ENCODE measurements around the gene PCNX3. TPM values are rescaled to one million over a fixed set of nuclear protein-coding genes. Genes with fewer than 3 reads are reported as not detected.

The PCNX3 gene
- total RNA-seq, 1 donor from 2014 or later: 50.2 TPM

DNA sequence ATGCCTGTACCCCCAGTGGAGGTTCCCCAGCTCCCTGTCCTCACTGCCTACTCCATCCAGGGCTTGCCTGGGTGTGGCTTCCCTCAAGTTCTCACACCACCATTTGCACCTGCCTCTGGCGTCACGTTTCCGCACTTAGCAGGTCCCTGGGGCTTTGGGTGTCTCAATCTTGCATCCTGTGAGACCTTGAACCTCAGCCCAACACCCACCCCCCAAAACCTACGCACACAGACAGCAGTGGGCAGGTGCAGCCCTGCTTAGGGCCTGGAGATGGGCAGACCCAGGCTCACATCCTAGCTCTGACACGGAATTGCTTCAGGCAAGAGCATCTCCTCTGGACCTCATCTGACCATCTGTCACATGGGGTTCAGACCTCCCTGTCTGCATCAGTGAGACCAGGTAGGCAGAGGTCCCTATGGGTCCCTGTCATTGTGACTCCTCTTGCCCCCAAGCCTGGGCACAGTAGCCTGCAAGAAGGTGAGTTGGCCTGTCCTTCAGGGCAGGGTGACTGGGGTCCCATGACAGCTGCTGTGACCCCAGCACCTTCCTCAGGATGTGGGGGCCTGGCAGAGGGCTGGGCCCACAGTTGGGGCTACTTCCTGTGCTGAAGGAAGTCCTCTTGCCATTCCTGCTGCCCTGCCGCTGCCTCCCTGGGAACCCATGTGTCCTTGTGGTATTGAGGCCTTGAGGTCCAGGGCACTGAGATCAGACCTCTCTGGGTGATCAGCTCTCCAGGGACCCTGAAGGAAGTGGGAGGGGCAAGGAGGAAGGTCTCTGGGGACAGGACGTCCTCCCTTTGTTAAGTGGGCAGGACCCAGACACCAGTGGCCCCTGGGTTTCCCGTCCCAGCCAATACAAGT is 24.3 kb downstream of the PCNX3 start:
- DNase-seq (ENCODE audit: low read depth): no peak

DNA sequence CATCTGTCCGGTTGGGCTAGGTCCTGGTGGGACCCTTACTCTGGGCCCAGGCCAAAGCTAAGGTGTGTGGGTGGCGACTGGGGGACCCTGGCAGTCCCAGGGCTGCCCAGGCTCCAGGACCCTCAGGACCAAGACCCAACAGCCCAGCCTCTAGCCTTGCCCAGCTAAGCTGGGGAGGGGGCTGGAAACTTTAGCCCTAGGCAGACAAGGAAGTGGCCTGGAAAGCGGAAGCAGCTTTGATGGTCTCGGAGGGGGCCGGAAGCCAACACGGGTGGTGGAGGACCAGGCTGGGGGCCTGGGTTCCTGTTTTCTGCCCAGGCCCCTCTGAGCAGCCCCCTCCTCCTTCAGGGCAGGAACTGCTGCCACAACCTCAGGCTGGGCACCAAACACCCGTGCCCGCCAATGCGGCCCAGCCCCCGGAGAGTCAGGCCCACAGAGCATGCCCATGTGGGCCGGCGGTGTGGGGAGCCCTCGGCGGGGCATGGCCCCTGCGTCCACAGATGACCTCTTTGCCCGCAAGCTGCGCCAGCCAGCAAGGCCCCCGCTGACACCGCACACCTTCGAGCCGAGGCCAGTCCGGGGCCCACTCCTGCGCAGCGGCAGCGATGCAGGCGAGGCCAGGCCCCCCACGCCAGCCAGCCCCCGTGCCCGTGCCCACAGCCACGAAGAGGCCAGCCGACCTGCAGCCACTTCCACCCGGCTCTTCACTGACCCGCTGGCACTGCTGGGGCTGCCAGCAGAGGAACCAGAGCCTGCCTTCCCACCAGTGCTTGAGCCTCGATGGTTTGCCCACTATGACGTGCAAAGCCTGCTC is 25.1 kb downstream of the PCNX3 start:
- DNase-seq (ENCODE audit: low read depth): no peak

DNA sequence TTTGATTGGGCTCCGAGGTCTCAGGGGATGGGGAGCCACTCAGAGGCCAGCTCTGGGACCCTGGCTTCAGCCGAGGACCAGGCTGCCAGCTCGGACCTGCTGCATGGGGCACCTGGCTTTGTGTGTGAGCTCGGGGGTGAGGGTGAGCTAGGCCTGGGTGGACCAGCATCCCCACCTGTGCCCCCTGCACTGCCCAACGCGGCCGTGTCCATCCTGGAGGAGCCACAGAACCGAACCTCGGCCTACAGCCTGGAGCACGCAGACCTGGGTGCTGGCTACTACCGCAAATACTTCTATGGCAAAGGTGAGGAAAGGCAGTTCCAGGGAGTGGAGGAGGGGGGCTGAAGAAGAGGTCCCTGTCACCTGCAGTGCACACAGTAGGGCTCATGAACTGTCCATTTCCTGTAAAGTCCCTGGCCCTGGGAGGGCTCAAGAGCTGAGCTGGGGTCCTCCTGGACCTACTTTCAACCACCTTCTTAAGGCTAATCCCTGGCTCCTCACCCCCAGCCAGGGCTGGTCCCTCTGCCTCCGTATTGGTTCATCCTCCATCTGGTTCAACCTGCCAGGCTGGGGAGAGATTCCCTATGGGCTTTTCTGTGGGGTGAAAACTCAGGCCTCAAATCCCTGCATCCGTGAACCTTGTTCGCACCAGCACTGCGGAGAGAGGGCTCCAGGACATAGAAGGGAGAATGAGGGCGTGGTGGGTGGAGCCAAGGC is 25.9 kb downstream of the PCNX3 start:
- no peak for DNase-seq (ENCODE audit: low read depth)

DNA sequence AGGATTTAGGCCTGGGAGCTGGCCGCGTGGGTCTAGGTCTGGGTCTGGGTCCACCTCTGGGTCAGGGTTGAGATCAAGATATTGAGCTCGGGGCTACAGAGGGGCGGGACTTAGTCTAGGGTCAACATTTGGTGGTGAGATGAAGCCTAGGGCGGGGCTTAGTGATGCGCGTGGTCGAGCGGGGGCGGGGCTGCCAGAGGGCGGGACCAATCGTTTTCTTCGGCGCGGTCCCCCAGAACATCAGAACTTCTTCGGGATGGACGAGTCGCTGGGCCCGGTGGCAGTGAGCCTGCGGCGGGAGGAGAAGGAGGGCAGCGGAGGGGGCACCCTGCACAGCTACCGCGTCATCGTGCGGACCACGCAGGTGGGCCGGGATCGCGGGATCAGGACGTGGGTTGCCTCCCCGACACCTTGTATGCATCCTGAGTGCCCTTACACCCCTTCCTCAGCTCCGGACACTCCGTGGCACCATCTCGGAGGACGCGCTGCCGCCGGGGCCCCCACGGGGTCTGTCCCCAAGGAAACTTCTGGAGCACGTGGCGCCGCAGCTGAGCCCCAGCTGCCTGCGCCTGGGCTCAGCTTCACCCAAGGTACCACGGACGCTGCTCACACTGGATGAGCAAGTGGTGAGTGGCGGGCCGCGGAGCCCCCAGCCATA is 26.6 kb downstream of the PCNX3 start:
- no peak for DNase-seq (ENCODE audit: low read depth)

DNA sequence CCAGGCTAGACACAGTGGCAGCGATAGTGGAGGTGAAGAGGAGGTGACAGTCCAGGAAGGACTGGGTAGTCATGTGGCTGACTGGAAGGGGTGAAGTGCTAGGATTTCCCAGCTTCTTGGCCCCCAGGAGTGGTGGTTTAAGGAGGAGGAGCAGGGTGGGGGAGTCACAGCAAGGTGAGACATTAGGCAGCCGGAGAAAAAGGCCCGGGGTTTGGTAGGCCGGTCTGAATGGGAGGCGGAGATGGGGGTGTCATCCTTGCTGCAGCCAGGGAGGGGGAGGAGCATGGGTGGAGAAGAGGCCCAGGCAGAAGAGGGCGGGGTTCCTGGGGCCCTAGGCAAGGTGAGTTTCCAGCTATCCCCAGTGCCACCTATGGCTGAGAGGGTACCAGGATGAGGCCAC is 28.4 kb downstream of the PCNX3 start:
- peak; percentile 25 for DNase-seq (ENCODE audit: low read depth)

DNA sequence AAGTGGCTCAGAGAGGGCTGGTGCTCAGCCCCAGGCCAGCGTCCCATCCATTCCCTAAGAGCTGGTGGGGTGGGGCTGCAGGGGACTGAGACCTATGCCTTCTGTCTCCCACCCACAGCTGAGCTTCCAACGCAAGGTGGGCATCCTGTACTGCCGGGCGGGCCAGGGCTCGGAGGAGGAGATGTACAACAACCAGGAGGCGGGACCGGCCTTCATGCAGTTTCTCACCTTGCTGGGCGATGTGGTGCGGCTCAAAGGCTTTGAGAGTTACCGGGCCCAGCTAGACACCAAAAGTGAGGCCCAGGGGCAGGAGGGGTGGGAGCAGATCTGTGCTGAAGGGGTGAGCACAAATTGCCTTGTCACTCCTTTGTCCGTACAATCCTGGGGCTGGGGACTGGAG is 29.3 kb downstream of the PCNX3 start:
- no peak for DNase-seq (ENCODE audit: low read depth)

DNA sequence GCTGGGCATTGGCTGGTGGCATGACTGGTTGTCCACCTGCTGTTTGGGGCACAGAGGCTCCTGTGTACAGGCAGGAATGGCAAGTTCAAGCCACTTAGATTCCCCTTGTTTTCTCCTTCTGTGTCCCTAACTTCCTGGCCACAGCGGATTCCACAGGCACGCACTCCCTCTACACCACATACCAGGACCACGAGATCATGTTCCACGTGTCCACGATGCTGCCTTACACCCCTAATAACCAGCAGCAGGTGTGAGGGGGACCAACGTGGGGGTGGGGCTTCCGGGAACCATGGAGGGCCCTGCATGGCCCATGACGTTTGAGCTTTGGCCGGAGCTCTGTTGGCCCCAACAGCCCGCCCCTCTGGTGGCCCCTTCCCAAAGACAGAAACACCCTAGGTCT is 30.1 kb downstream of the PCNX3 start:
- peak; percentile 31 for DNase-seq (ENCODE audit: low read depth)

DNA sequence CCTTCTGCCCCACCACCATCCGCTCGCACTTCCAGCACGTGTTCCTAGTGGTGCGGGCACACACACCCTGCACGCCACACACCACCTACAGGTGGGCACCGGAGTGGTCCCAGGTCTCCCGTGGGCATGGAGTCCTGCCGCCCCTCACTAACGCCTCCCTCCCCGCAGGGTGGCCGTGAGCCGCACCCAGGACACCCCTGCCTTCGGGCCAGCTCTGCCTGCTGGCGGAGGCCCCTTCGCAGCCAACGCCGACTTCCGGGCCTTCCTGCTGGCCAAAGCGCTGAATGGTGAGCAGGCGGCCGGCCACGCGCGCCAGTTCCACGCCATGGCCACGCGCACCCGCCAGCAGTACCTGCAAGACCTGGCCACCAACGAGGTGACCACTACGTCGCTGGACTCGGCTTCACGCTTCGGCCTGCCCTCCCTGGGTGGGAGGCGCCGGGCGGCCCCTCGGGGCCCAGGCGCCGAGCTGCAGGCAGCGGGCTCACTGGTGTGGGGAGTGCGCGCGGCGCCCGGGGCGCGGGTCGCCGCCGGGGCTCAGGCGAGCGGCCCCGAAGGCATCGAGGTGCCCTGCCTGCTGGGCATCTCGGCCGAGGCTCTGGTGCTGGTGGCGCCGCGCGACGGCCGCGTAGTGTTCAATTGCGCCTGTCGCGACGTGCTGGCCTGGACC is 30.8 kb downstream of the PCNX3 start:
- DNase-seq (ENCODE audit: low read depth): no peak

DNA sequence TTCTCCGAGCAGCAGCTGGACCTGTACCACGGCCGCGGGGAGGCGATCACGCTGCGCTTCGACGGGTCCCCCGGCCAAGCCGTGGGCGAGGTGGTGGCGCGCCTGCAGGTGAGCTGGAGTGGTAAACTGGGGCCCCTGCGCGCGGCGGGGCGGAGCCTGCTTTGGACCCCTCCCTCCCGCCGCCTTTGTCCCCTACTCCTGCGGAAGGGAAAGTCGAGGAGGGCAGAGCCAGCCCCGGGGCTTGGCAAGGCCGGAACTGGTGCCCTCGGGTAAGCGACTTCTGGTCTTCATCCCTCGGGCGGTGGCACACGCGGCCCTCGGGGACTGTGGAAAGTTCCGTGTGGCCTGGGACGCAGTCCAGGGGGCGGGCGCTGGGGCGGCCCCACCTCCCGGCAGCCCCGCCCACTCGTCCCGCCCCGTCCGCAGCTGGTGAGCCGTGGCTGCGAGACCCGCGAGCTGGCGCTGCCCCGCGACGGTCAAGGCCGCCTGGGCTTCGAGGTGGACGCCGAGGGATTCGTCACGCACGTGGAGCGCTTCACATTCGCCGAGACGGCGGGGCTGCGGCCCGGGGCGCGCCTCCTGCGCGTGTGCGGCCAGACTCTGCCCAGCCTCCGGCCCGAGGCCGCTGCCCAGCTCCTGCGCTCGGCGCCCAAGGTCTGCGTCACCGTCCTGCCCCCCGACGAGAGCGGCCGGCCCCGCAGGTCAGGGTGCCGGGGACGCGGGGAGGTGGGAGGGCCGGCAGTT is 31.6 kb downstream of the PCNX3 start:
- DNase-seq (ENCODE audit: low read depth): no peak

DNA sequence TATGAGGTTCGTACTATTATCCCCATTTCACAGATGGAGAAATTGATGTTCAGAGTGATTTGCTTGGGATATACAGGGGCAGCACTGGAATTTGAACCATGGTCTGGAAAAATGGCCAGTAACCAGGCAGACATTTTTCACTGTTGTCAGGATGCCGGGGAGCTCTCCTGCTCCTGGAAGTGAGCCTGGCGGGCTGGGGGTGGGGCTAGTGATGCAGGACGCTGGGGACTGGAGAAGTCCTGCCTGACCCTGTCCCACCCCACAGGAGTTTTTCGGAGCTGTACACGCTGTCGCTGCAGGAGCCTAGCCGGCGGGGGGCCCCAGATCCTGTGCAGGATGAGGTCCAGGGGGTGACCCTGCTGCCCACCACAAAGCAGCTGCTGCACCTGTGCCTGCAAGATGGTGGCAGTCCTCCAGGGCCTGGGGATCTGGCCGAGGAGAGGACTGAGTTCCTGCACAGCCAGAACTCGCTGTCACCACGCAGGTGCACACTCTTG is 33.5 kb downstream of the PCNX3 start:
- DNase-seq (ENCODE audit: low read depth): no peak

DNA sequence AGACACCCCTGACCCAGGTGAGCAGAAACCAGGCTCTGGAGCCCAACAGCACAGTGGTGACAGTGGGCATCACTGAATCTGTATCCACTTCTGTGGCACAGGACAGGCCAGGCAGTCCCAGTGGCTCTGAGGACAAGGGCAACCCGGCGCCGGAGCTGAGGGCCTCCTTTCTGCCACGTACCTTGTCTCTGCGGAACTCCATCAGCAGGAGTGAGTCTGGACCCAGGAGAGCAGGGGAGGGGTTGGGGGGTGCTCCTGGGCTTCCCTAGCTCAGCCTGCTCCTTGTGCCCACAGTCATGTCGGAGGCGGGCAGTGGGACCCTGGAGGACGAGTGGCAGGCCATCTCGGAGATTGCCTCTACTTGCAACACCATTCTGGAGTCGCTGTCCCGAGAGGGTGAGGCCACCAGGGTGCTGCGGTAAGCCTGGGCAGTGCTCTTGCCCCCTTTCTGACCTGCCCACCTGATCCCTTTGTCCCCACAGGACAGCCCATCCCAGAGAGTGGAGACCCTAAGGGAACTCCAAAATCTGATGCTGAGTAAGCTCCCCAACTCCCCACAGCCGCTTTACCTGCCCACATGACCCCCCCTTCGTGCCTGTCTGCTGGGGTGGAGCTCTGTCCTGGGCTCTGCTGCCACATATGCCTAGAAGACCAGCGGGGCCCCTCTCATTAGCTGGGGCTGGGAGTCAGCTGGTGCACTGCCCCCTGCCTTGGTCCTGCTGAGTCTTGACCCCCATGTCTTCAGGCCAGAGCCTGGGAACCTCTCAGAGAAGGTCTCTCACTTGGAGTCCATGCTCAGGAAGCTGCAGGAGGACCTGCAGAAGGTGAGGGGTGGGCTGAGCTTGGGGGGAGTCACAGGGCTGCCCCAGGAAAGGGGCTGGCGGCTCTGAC is 34.3 kb downstream of the PCNX3 start:
- DNase-seq (ENCODE audit: low read depth): no peak

DNA sequence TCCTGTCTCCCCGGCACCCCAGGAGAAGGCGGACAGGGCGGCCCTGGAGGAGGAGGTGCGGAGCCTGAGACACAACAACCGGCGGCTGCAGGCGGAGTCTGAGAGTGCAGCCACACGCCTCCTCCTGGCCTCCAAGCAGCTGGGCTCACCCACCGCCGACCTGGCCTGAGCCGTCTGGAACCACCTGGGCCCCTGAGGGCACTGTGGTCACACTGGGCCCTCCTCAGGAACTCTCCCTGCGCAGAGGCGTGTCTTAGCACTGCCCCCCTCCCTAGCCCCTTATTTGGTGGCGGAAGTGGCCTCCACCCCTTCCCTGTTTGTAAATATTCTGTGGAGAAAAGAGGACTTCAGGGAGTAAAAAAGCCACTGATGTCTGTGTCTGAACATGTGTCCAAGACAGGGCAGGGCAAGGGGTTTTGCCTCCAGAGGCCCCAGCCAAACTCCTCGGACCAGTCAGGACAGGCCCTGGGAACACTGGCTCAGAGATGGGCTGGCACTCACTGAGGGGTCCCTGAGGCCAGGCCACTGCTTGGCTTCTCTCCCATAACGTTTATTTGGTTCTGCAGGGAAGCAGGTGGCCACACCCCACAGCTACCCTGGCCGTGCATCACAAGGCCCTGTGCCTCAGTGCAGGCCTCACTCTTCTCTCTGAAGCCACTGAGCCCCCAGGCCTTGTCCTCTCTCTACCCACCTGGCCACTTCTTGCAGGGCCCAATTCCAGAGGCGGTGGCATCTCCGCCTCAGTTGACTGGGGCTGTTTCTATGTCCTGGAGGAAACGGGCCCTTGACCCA is 35.2 kb downstream of the PCNX3 start:
- no peak for DNase-seq (ENCODE audit: low read depth)

DNA sequence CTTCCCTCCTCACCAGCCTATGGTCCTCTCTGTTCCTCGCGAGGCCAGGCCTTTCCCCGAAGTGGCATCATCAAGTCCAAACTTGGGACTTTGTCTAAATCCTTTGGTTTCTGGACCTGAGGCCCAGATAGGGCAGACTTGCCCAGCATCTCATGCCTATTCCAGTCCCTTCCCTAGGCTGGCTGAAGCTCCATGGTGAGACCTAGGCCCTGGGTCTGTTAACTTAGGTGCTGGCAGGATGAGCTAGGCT is 35.7 kb downstream of the PCNX3 start:
- DNase-seq (ENCODE audit: low read depth): no peak

DNA sequence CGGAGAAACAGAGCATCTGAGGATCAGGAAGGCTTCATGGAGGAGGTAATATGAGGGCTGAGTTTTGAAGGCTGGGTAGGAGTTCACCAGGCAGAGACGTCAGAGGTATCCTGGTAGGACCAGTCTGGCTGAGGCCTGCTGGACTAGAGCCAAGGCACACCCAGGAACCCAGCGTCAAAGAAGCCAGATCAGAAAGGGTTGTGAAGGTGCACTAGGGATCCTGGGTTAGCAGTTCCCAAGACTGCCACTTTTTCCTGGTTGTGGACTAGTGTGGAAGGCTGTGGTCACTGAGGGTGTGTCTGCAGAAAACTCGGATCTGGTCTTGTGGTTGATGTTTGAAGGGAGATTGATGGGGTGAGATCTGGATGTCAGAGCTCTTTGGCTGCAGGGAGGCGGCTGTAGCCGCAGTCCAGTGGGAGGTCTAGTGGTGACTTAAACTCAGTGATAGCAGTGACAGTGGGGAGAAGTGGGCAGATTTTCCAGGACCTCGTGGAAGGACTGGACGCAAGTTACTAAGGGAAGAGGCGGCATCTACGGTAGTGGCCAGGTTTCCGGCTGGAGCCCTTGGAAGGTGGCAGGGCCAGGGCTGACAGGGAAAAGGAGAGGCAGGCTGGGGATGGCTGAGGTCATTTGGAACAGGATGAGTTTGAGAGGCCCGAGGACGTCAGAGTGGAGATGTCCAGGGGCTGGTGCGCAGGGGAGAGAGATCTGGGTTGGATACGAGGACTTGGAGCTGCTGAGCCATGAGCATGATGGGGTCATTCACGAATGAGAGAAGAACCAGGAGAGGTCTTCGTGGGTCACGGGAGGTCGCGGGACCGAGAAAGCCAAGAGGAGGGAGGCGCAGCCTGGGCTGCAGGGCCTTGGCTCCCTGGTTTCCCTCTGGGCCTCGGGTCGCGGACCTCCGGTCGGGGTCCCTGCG is 36.3 kb downstream of the PCNX3 start:
- peak; percentile 19 for DNase-seq (ENCODE audit: low read depth)

DNA sequence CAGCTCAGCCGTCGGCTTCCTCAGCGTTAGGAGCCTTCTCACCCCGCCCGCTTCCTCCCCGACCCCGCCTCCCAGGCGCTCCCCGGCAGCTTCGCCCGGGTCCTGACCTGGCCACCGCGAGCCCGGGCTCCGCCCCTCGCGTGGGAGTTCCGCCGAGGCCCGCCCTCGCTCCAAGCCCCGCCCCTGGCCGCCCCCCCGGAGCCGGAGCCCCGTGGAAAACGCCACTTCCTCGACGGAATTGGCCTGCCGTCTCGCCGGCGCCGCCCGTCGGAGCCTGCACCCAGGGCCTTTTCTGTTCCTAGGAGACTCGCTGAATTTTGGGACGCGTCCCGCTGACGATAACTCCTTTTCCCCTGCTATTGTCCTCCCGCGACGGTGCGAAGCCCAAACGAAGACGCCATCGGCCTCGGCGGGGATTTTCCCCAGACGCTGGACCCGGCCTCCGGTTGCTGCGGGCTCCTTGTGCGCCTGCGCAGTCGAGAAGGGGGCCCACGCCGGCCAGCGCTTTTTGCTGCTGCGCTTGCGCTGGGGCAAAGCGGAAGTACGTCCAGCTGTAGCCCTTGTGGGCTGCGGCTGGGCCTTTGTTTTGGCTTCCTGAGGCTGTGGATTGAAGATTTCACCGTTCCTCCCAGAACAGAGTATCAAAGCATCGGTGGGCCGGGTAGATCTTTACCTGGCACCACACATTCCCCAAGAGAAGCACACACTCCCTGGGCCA is 37.1 kb downstream of the PCNX3 start:
- DNase-seq (ENCODE audit: low read depth): peak; percentile 79

DNA sequence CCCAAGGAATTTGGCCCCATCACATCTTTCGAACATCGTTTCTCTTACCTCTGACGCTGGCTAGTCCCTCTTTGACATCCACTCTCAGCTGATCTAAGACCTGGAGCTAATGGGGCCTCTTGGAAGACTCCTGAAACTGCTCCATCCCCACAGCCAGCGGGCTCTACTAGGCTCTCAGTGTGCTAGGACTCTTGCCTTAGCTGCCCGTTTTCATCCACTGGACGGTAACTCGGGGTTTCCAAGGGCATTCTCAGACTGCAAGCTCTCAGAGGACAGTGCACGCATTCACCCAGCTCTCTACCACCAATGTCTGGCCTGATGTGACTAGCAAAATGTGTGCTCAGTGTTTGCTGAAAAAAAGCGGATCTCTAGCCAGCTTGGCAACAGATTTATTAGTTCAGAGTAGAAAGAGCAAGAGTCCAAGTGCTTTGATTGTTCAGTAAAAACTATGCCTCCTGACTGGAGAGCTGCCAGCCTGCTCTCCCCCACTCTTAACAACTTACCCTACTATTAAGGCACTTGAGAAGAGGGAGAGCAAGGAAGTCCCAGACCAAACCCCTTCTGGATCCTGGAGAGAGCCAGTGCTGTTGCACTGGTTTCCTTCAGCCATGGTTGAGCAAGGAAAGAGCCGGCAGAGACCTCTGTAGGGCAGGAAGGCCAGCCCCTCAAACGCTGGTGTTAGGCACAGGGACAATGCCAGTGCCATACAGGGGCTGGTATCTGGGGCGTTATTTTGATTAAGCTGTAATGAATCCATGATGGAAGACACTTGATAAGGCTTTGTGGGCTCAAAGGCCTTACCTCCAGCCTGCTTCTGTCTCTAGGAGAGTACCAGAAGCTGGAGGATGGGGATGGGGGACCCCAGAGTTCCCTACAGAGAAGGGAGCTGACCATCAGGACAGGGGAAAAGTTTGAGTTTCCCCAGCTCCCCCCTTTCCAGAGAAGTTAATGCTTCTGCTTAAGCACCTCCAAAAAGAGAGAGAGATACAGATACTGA is 38.0 kb downstream of the PCNX3 start:
- peak; percentile 22 for DNase-seq (ENCODE audit: low read depth)

Measured in renal cortical epithelial cell (primary cell).